Myocyte (in vitro differentiated cells): ENCODE measurements around the gene IQCC. TPM values are rescaled to one million over a fixed set of nuclear protein-coding genes. Genes with fewer than 3 reads are reported as not detected.

Experiments used
- DNase-seq: peaks from one replicate; pipeline ENCODE4 v3.0.0-alpha.2; 2012; ENCODE audit warnings: low read depth
- total RNA-seq: library from RNA; depleted of rRNA; stranded (reverse); fragments of >200 nt; gene quantifications from 2 replicates; pipeline ENCODE4 v1.2.3, GENCODE V29; 2014

The IQCC gene
- total RNA-seq, 1 donor from 2014 or later = 2.0 TPM

GRCh38 chr1:32256473-32257226, 51.2 kb downstream of the IQCC start:
- DNase-seq = no peak

- DNase-seq = no peak
These were observed 51.7 kb downstream of the IQCC start for GRCh38 chr1:32257227-32257508.

Other genes with a start within 250 kb of the IQCC start
- gene KHDRBS1, start 191.8 kb upstream of the IQCC start, total RNA-seq = 44.3 and 45.2 TPM in 2 replicates
- gene TMEM39B, start 132.7 kb upstream of the IQCC start, total RNA-seq = 4.9 and 5.6 TPM in 2 replicates
- gene KPNA6, start 97.6 kb upstream of the IQCC start, total RNA-seq = 59.3 and 60.6 TPM in 2 replicates
- gene TXLNA, start 26.0 kb upstream of the IQCC start, total RNA-seq = 44.2 and 44.4 TPM in 2 replicates
- gene CCDC28B, start 5.1 kb upstream of the IQCC start, total RNA-seq = 65.3 and 89.7 TPM in 2 replicates
- gene DCDC2B, start 3.4 kb downstream of the IQCC start, total RNA-seq = 0.11 TPM in 1 of 2 replicates, not detected in the other
- gene TMEM234, start 16.7 kb downstream of the IQCC start, total RNA-seq = 10.1 and 11.6 TPM in 2 replicates
- 222 and 238 TPM in 2 replicates for gene EIF3I, start 16.7 kb downstream of the IQCC start, total RNA-seq
- gene FAM167B, start 41.6 kb downstream of the IQCC start, total RNA-seq = 0.53 TPM in 1 of 2 replicates, not detected in the other
- gene LCK, start 45.6 kb downstream of the IQCC start, total RNA-seq = not detected in 2 replicates
- 21.0 and 21.4 TPM in 2 replicates for gene HDAC1, start 86.4 kb downstream of the IQCC start, total RNA-seq
- gene MARCKSL1, start 130.6 kb downstream of the IQCC start, total RNA-seq = 65.5 and 94.0 TPM in 2 replicates
- 4.4 and 5.2 TPM in 2 replicates for gene FAM229A, start 156.8 kb downstream of the IQCC start, total RNA-seq
- gene TSSK3, start 156.9 kb downstream of the IQCC start, total RNA-seq = 0.88 and 1.0 TPM in 2 replicates
- gene BSDC1, start 188.8 kb downstream of the IQCC start, total RNA-seq = 62.8 and 63.2 TPM in 2 replicates